Hepatocyte (in vitro differentiated cells): ENCODE measurements around the gene LRRTM3. TPM values are rescaled to one million over a fixed set of nuclear protein-coding genes. Genes with fewer than 3 reads are reported as not detected.

Source experiments
- DNase-seq: peaks from one replicate; pipeline ENCODE4 v3.0.0-alpha.2; 2016; ENCODE audit warnings: low spot score
- H2AFZ ChIP-seq: fragments of 200-600 bp; sonication (generic); 2 replicates; pipeline ENCODE4 v1.6.0; 2016; ENCODE audit warnings: antibody characterized with exemption, mild to moderate bottlenecking
- H3K27ac ChIP-seq: fragments of 200-600 bp; sonication (generic); 2 replicates; pipeline ENCODE4 v1.5.1; 2016; ENCODE audit warnings: mild to moderate bottlenecking
- H3K27me3 ChIP-seq: fragments of 200-600 bp; sonication (generic); 2 replicates; pipeline ENCODE4 v1.6.1; 2016
- H3K36me3 ChIP-seq: fragments of 200-600 bp; sonication (generic); replicated peaks from 2 replicates; pipeline ENCODE4 v1.5.1; 2016; ENCODE audit warnings: low read depth; ENCODE audit not compliant: insufficient read depth
- H3K4me1 ChIP-seq: fragments of 200-600 bp; sonication (generic); 2 replicates; pipeline ENCODE4 v1.5.1; 2016; ENCODE audit warnings: mild to moderate bottlenecking, moderate library complexity; ENCODE audit not compliant: insufficient read depth
- H3K4me2 ChIP-seq: fragments of 200-600 bp; sonication (generic); 2 replicates; pipeline ENCODE4 v1.6.0; 2016
- H3K4me3 ChIP-seq: fragments of 200-600 bp; sonication (generic); 2 replicates; pipeline ENCODE4 v1.5.1; 2016; ENCODE audit warnings: mild to moderate bottlenecking
- H3K79me2 ChIP-seq: fragments of 200-600 bp; sonication (generic); 2 replicates; pipeline ENCODE4 v1.6.0; 2017; ENCODE audit warnings: mild to moderate bottlenecking
- H3K9me2 ChIP-seq: fragments of 200-600 bp; sonication (generic); replicated peaks from 2 replicates; pipeline ENCODE4 v1.6.0; 2017; ENCODE audit warnings: mild to moderate bottlenecking; ENCODE audit not compliant: insufficient read depth
- H3K9me3 ChIP-seq: fragments of 200-600 bp; sonication (generic); 2 replicates; pipeline ENCODE4 v1.5.1; 2016; ENCODE audit warnings: low read depth, mild to moderate bottlenecking
- H4K20me1 ChIP-seq: fragments of 200-600 bp; sonication (generic); 2 replicates; pipeline ENCODE4 v1.6.0; 2016; ENCODE audit warnings: mild to moderate bottlenecking; ENCODE audit not compliant: insufficient read depth, poor library complexity, severe bottlenecking
- CTCF ChIP-seq: fragments of 200-600 bp; sonication (generic); IDR thresholded peaks from 2 replicates; pipeline ENCODE4 v1.5.1; 2016; ENCODE audit warnings: antibody characterized with exemption, mild to moderate bottlenecking; ENCODE audit not compliant: poor library complexity
- EZH2 ChIP-seq: fragments of 200-600 bp; sonication (generic); IDR thresholded peaks from 2 replicates; pipeline ENCODE4 v1.6.1; 2016; ENCODE audit warnings: antibody characterized with exemption, mild to moderate bottlenecking, borderline replicate concordance
- EZH2phosphoT487 ChIP-seq: fragments of 200-600 bp; sonication (generic); IDR thresholded peaks from one replicate; pipeline ENCODE4 v1.6.1; 2018; ENCODE audit warnings: antibody characterized with exemption, mild to moderate bottlenecking, low read depth, moderate library complexity; ENCODE audit not compliant: unreplicated experiment, severe bottlenecking
- WGBS: methylation state at CpG from one replicate; pipeline ENCODE4 v1.1.6; 2016; ENCODE audit warnings: low lambda C conversion rate; ENCODE audit errors: missing lambda C conversion rate; 5-methylcytosine and 5-hydroxymethylcytosine counted together
- polyA plus RNA-seq: library from polyadenylated mRNA; unstranded; fragments of >200 nt; fragmentation: Nextera tagmentation; extraction: Ambion mirVana; gene quantifications from 2 replicates; pipeline ENCODE4 v1.2.1, GENCODE V29; 2016
- total RNA-seq: library from RNA; depleted of rRNA; stranded (reverse); fragments of >200 nt; gene quantifications from 2 replicates; pipeline ENCODE4 v1.2.3, GENCODE V29; 2014

Gene LRRTM3
- total and polyA plus RNA-seq, 2 experiments from 2014 or later = 0.68 to 0.77 TPM

GRCh38 chr10:67005981-67006380, 80.1 kb downstream of the LRRTM3 start:
- no peak for DNase-seq

GRCh38 chr10:67011480-67011879, 85.6 kb downstream of the LRRTM3 start:
- H3K36me3 ChIP-seq = no peaks in the 10 kb centered on the region
- H2AFZ ChIP-seq = no peak overlapping the region
- H3K27me3 ChIP-seq = no peaks in the 10 kb centered on the region
- H3K9me3 ChIP-seq = no peaks in the 10 kb centered on the region
- no peaks in the 10 kb centered on the region for H3K9me2 ChIP-seq
- H4K20me1 ChIP-seq = no peaks in the 10 kb centered on the region
- H3K4me3 ChIP-seq = no peak overlapping the region
- H3K27ac ChIP-seq = no peak overlapping the region
- no peak for DNase-seq
- no peak for TF ChIP-seq EZH2phosphoT487
- H3K4me2 ChIP-seq = no peak overlapping the region
- 97% methylated on average over 1 of the region's 1 CpG for WGBS
- no peaks in the 10 kb centered on the region for H3K4me1 ChIP-seq
- no peaks in the 10 kb centered on the region for H3K79me2 ChIP-seq

More at GRCh38 chr10:67005981-67006380, 80.1 kb downstream of the LRRTM3 start:
- Histone ChIP-seq H3K27ac (no peak overlapping the region), H2AFZ (no peak overlapping the region), H3K9me3 (no peaks in the 10 kb centered on the region), H3K9me2 (no peaks in the 10 kb centered on the region), H3K4me1 (no peaks in the 10 kb centered on the region), H3K4me3 (no peak overlapping the region), H3K79me2 (no peaks in the 10 kb centered on the region), H4K20me1 (no peaks in the 10 kb centered on the region), H3K36me3 (no peaks in the 10 kb centered on the region), H3K4me2 (no peak overlapping the region), H3K27me3 (no peaks in the 10 kb centered on the region)
- 42% methylated on average over 1 of the region's 1 CpG for WGBS
- no peak for TF ChIP-seq EZH2phosphoT487
- TF ChIP-seq EZH2 = no peak
- no peak for TF ChIP-seq CTCF

GRCh38 chr10:67011981-67012380, 86.1 kb downstream of the LRRTM3 start:
- Histone ChIP-seq H3K9me2 (no peaks in the 10 kb centered on the region), H3K4me2 (no peak overlapping the region), H3K4me3 (no peak overlapping the region), H3K79me2 (no peaks in the 10 kb centered on the region), H3K36me3 (no peaks in the 10 kb centered on the region), H3K27me3 (no peaks in the 10 kb centered on the region), H2AFZ (no peak overlapping the region), H3K9me3 (no peaks in the 10 kb centered on the region), H3K4me1 (no peaks in the 10 kb centered on the region), H3K27ac (no peak overlapping the region), H4K20me1 (no peaks in the 10 kb centered on the region)
- no peak for TF ChIP-seq CTCF
- TF ChIP-seq EZH2 = no peak
- no peak for TF ChIP-seq EZH2phosphoT487
- WGBS = 94% methylated on average over 3 of the region's 3 CpGs
- no peak for DNase-seq

- no peak for TF ChIP-seq CTCF
- TF ChIP-seq EZH2phosphoT487 = no peak
- TF ChIP-seq EZH2 = no peak
- no peaks in the 10 kb centered on the region for H4K20me1 ChIP-seq
- no peaks in the 10 kb centered on the region for H3K79me2 ChIP-seq
- WGBS = 97% methylated on average over 1 of the region's 1 CpG
- no peak for DNase-seq
- H3K9me3 ChIP-seq = no peaks in the 10 kb centered on the region
- H3K9me2 ChIP-seq = no peaks in the 10 kb centered on the region
- no peak overlapping the region for H2AFZ ChIP-seq
- no peak overlapping the region for H3K4me2 ChIP-seq
- no peaks in the 10 kb centered on the region for H3K4me1 ChIP-seq
- H3K27ac ChIP-seq = no peak overlapping the region
- H3K4me3 ChIP-seq = no peak overlapping the region
- no peaks in the 10 kb centered on the region for H3K36me3 ChIP-seq
- no peaks in the 10 kb centered on the region for H3K27me3 ChIP-seq
Observed at GRCh38 chr10:67015225-67015624, 89.4 kb downstream of the LRRTM3 start.
